Daoy (cell line): ENCODE measurements around the gene NREP. TPM values are rescaled to one million over a fixed set of nuclear protein-coding genes. Genes with fewer than 3 reads are reported as not detected.

Experiments used
- DNase-seq: peaks from one replicate; pipeline ENCODE4 v3.0.0-alpha.2; 2015; ENCODE audit warnings: low read depth
- total RNA-seq: library from RNA; depleted of rRNA; stranded (reverse); fragments of >200 nt; shearing (Covaris generic); gene quantifications from 2 replicates; pipeline ENCODE4 v1.2.3, GENCODE V29; 2014

The NREP gene
- total RNA-seq, 1 experiment from 2014 or later: 171 TPM

GRCh38 chr5:111765613-111766571 lies 8.9 kb upstream of the NREP start:
- no peak for DNase-seq

GRCh38 chr5:111764019-111764418 lies 7.0 kb upstream of the NREP start:
- no peak for DNase-seq

GRCh38 chr5:111762895-111763294 lies 5.9 kb upstream of the NREP start:
- no peak for DNase-seq

- no peak for DNase-seq
Observed at GRCh38 chr5:111758284-111758628, 1.3 kb upstream of the NREP start.

GRCh38 chr5:111757355-111758283 lies 625 bp upstream of the NREP start:
- peak; percentile 97 for DNase-seq

GRCh38 chr5:111755942-111756381 lies 1.0 kb downstream of the NREP start:
- DNase-seq: no peak

GRCh38 chr5:111755345-111755941 lies 1.6 kb downstream of the NREP start:
- DNase-seq: no peak

GRCh38 chr5:111753884-111754589 lies 3.0 kb downstream of the NREP start:
- no peak for DNase-seq

GRCh38 chr5:111752426-111752965 lies 4.5 kb downstream of the NREP start:
- no peak for DNase-seq

- DNase-seq: no peak
Observed at GRCh38 chr5:111749303-111750026, 7.5 kb downstream of the NREP start.

GRCh38 chr5:111748304-111748763 lies 8.7 kb downstream of the NREP start:
- DNase-seq: peak; percentile 96

- DNase-seq: peak; percentile 84
Observed at GRCh38 chr5:111747337-111747736, 9.7 kb downstream of the NREP start.

GRCh38 chr5:111746791-111747190 lies 10.2 kb downstream of the NREP start:
- DNase-seq: no peak

- DNase-seq: no peak
Observed at GRCh38 chr5:111745075-111745739, 11.8 kb downstream of the NREP start.

GRCh38 chr5:111744455-111744854 lies 12.5 kb downstream of the NREP start:
- no peak for DNase-seq

- no peak for DNase-seq
Observed at GRCh38 chr5:111743988-111744387, 13.0 kb downstream of the NREP start.

- no peak for DNase-seq
Observed at GRCh38 chr5:111743512-111743911, 13.5 kb downstream of the NREP start.

GRCh38 chr5:111742177-111742994 lies 14.6 kb downstream of the NREP start:
- DNase-seq: peak; percentile 61

GRCh38 chr5:111741278-111741677 lies 15.7 kb downstream of the NREP start:
- DNase-seq: no peak
